Measurements from ENCODE around the gene NKIRAS1.

GRCh38 chr3:23921052-23921511, 4.3 kb upstream of the NKIRAS1 start:
- TF ChIP-seq EZH2phosphoT487 (IDR thresholded peaks at IDR 0.05; ENCODE audit: borderline replicate concordance) = no peak
- TF ChIP-seq CEBPB (IDR thresholded peaks at IDR 0.05; ENCODE audit: low read depth) = no peak
- TF ChIP-seq POLR2AphosphoS5 (IDR thresholded peaks at IDR 0.05; ENCODE audit: low read depth, low read length) = peak; percentile 67
- TF ChIP-seq, protein P1, sequence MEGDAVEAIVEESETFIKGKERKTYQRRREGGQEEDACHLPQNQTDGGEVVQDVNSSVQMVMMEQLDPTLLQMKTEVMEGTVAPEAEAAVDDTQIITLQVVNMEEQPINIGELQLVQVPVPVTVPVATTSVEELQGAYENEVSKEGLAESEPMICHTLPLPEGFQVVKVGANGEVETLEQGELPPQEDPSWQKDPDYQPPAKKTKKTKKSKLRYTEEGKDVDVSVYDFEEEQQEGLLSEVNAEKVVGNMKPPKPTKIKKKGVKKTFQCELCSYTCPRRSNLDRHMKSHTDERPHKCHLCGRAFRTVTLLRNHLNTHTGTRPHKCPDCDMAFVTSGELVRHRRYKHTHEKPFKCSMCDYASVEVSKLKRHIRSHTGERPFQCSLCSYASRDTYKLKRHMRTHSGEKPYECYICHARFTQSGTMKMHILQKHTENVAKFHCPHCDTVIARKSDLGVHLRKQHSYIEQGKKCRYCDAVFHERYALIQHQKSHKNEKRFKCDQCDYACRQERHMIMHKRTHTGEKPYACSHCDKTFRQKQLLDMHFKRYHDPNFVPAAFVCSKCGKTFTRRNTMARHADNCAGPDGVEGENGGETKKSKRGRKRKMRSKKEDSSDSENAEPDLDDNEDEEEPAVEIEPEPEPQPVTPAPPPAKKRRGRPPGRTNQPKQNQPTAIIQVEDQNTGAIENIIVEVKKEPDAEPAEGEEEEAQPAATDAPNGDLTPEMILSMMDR (IDR thresholded peaks at IDR 0.05 in 2 of 3, conservative IDR thresholded peaks at IDR 0.05 in 1 of 3; ENCODE audit: borderline replicate concordance in 1 of 3, insufficient read depth in 1 of 3, low read depth in 2 of 3, low read length in 2 of 3) = no peak
- no peak; the same call in 1 of the 2 replicates for TF ChIP-seq SIN3A (IDR thresholded peaks at IDR 0.05; ENCODE audit: low read depth)

All from HCT116 (cell line).